ENCODE data around the gene SND1. TPM values are rescaled to one million over a fixed set of nuclear protein-coding genes. Genes with fewer than 3 reads are reported as not detected.

Gene SND1
- total RNA-seq, 1 experiment from 2014 or later, result 104 TPM

GRCh38 chr7:127810696-127811660 lies 159.0 kb downstream of the SND1 start:
- H3K9me3 ChIP-seq (ENCODE audit: low read length), result no peaks in the 10 kb centered on the region
- peaks cover 6% of the 10 kb centered on the region; the same call in 1 of the 2 replicates for H3K36me3 ChIP-seq (ENCODE audit: insufficient read depth, low read length)
- H3K4me1 ChIP-seq (ENCODE audit: low read length), result peaks cover 73% of the 10 kb centered on the region
- H3K79me2 ChIP-seq (ENCODE audit: low read length), result peaks cover 75% of the 10 kb centered on the region
- no peaks in the 10 kb centered on the region for H3K27me3 ChIP-seq (ENCODE audit: low read length)
- H3K4me3 ChIP-seq (ENCODE audit: low read length), result no peak overlapping the region
- H4K20me1 ChIP-seq (ENCODE audit: insufficient read depth, low read depth, low read length), result no peaks in the 10 kb centered on the region
- H3K4me2 ChIP-seq (ENCODE audit: low read depth, low read length, poor library complexity, severe bottlenecking), result peak overlapping the region; percentile 67
- H3K9me2 ChIP-seq (replicated peaks; ENCODE audit: insufficient read depth, low read length), result no peaks in the 10 kb centered on the region
- peak overlapping the region; percentile 94 for H3K27ac ChIP-seq (ENCODE audit: low read length)
- no peak for DNase-seq
- no peak overlapping the region for H2AFZ ChIP-seq (ENCODE audit: low read length)
- H3K9ac ChIP-seq (ENCODE audit: low read length), result no peak overlapping the region; the same call in 1 of the 2 replicates

DNA sequence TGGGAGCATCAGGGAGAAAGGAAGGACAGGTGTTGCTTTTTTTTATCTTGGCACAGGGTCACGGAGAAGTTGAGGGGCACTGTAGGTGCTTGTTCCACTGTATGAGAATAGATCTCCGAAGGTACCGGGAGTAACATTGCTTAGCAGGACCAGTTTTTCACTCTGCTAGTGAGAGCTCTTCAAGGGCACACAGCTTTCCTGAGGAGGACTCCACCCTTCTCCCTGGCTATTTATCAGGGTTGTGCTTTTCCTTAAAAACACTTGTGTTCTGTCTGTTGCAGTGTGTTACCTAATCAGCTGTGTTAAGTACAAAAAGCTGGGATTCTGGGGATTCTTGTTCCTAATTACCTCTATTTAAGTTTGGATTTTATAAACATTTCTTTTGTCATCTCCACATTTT lies 160.5 kb downstream of the SND1 start:
- DNase-seq, result no peak
- Histone ChIP-seq H3K36me3 (ENCODE audit: insufficient read depth, low read length) (0 out of 2 replicates have a peak, but pooled peaks cover 1% of the 10 kb centered on the region), H3K9me2 (replicated peaks; ENCODE audit: insufficient read depth, low read length) (no peaks in the 10 kb centered on the region), H3K4me1 (ENCODE audit: low read length) (peaks cover 70% of the 10 kb centered on the region), H3K4me2 (ENCODE audit: low read depth, low read length, poor library complexity, severe bottlenecking) (no peak overlapping the region), H3K27ac (ENCODE audit: low read length) (peak overlapping the region; percentile 94; the same call in 1 of the 2 replicates), H3K9ac (ENCODE audit: low read length) (no peak overlapping the region), H3K27me3 (ENCODE audit: low read length) (no peaks in the 10 kb centered on the region), H4K20me1 (ENCODE audit: insufficient read depth, low read depth, low read length) (no peaks in the 10 kb centered on the region), H3K9me3 (ENCODE audit: low read length) (no peaks in the 10 kb centered on the region), H3K79me2 (ENCODE audit: low read length) (peaks cover 81% of the 10 kb centered on the region), H2AFZ (ENCODE audit: low read length) (no peak overlapping the region), H3K4me3 (ENCODE audit: low read length) (no peak overlapping the region)

- H3K9me3 ChIP-seq (ENCODE audit: low read length), result no peaks in the 10 kb centered on the region
- H4K20me1 ChIP-seq (ENCODE audit: insufficient read depth, low read depth, low read length), result no peaks in the 10 kb centered on the region
- no peaks in the 10 kb centered on the region for H3K9me2 ChIP-seq (replicated peaks; ENCODE audit: insufficient read depth, low read length)
- no peaks in the 10 kb centered on the region for H3K36me3 ChIP-seq (ENCODE audit: insufficient read depth, low read length)
- H3K79me2 ChIP-seq (ENCODE audit: low read length), result peaks cover 96% of the 10 kb centered on the region
- H3K9ac ChIP-seq (ENCODE audit: low read length), result no peak overlapping the region
- no peak for DNase-seq
- peaks cover 68% of the 10 kb centered on the region for H3K4me1 ChIP-seq (ENCODE audit: low read length)
- no peak overlapping the region for H2AFZ ChIP-seq (ENCODE audit: low read length)
- H3K4me2 ChIP-seq (ENCODE audit: low read depth, low read length, poor library complexity, severe bottlenecking), result no peak overlapping the region
- no peak overlapping the region for H3K4me3 ChIP-seq (ENCODE audit: low read length)
- H3K27ac ChIP-seq (ENCODE audit: low read length), result peak overlapping the region; percentile 12; the same call in 1 of the 2 replicates
- no peaks in the 10 kb centered on the region for H3K27me3 ChIP-seq (ENCODE audit: low read length)
Measured at GRCh38 chr7:127813991-127814541, 162.1 kb downstream of the SND1 start.

DNA sequence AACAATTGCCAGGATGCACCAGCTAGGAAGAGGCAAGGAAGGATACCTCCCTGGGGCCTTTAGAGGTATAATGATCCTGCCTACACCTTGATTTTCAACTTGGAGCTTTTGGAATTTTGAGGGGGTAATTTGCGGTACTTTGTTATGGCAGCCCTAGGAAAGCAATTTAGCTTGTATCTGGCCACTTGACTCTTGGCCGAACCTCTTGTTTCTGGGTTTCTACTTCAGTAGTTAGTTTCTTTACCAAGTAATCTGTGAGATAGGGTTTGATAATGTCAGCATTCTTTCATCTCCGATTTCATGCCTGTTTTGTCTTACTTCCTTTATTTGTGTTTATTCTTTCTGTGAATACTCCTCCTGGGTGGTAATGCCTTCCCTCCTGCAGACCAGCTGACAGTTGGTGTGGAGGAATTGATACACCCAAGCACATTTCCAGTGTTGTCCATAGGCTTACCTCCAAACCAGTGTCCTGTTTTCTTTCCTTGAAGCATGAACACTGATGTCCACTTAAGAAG lies 163.7 kb downstream of the SND1 start:
- Histone ChIP-seq H3K27me3 (ENCODE audit: low read length) (no peaks in the 10 kb centered on the region), H3K36me3 (ENCODE audit: insufficient read depth, low read length) (no peaks in the 10 kb centered on the region), H2AFZ (ENCODE audit: low read length) (no peak overlapping the region), H3K4me3 (ENCODE audit: low read length) (no peak overlapping the region), H3K9me3 (ENCODE audit: low read length) (no peaks in the 10 kb centered on the region), H3K4me2 (ENCODE audit: low read depth, low read length, poor library complexity, severe bottlenecking) (no peak overlapping the region), H3K79me2 (ENCODE audit: low read length) (peaks cover 100% of the 10 kb centered on the region), H4K20me1 (ENCODE audit: insufficient read depth, low read depth, low read length) (no peaks in the 10 kb centered on the region), H3K27ac (ENCODE audit: low read length) (peak overlapping the region; percentile 45), H3K9me2 (replicated peaks; ENCODE audit: insufficient read depth, low read length) (no peaks in the 10 kb centered on the region), H3K4me1 (ENCODE audit: low read length) (peaks cover 68% of the 10 kb centered on the region), H3K9ac (ENCODE audit: low read length) (no peak overlapping the region)
- no peak for DNase-seq

- H3K4me1 ChIP-seq (ENCODE audit: low read length), result peaks cover 68% of the 10 kb centered on the region
- peak overlapping the region; percentile 66 for H3K27ac ChIP-seq (ENCODE audit: low read length)
- no peaks in the 10 kb centered on the region for H4K20me1 ChIP-seq (ENCODE audit: insufficient read depth, low read depth, low read length)
- no peak overlapping the region for H3K4me3 ChIP-seq (ENCODE audit: low read length)
- H3K27me3 ChIP-seq (ENCODE audit: low read length), result no peaks in the 10 kb centered on the region
- 0 out of 2 replicates have a peak, but pooled peaks cover 3% of the 10 kb centered on the region for H3K36me3 ChIP-seq (ENCODE audit: insufficient read depth, low read length)
- no peak overlapping the region for H3K4me2 ChIP-seq (ENCODE audit: low read depth, low read length, poor library complexity, severe bottlenecking)
- no peaks in the 10 kb centered on the region for H3K9me2 ChIP-seq (replicated peaks; ENCODE audit: insufficient read depth, low read length)
- H3K9me3 ChIP-seq (ENCODE audit: low read length), result no peaks in the 10 kb centered on the region
- H3K79me2 ChIP-seq (ENCODE audit: low read length), result peaks cover 99% of the 10 kb centered on the region
- H3K9ac ChIP-seq (ENCODE audit: low read length), result no peak overlapping the region
- no peak for DNase-seq
- no peak overlapping the region for H2AFZ ChIP-seq (ENCODE audit: low read length)
Measured at GRCh38 chr7:127816354-127817190, 164.6 kb downstream of the SND1 start.

DNA sequence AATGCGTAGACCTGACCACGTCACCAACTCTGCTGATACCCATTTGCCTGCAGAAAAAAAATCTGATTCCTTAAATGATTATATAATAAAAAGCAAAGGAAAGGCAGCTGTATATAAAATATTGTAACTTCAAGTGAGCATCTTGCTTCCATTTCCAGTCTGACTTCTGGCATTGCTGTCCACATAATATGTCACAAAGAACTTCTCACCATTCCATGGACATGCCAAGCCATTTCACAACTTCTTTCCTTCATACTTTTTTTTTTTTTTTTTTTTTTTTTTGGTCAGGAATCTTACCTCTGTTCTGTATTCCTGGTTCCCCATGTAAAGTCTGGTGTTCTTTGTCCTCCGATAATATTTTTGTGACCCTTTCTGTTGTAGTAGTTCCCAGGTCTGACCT lies 165.5 kb downstream of the SND1 start:
- H3K27ac ChIP-seq (ENCODE audit: low read length), result peak overlapping the region; percentile 66; the same call in 1 of the 2 replicates
- 0 out of 2 replicates have a peak, but pooled peaks cover 3% of the 10 kb centered on the region for H3K36me3 ChIP-seq (ENCODE audit: insufficient read depth, low read length)
- H3K4me1 ChIP-seq (ENCODE audit: low read length), result peaks cover 68% of the 10 kb centered on the region
- no peaks in the 10 kb centered on the region for H3K9me2 ChIP-seq (replicated peaks; ENCODE audit: insufficient read depth, low read length)
- no peaks in the 10 kb centered on the region for H3K27me3 ChIP-seq (ENCODE audit: low read length)
- no peak overlapping the region for H3K4me2 ChIP-seq (ENCODE audit: low read depth, low read length, poor library complexity, severe bottlenecking)
- H3K9me3 ChIP-seq (ENCODE audit: low read length), result no peaks in the 10 kb centered on the region
- no peak overlapping the region for H2AFZ ChIP-seq (ENCODE audit: low read length)
- H3K79me2 ChIP-seq (ENCODE audit: low read length), result peaks cover 96% of the 10 kb centered on the region
- H4K20me1 ChIP-seq (ENCODE audit: insufficient read depth, low read depth, low read length), result no peaks in the 10 kb centered on the region
- no peak overlapping the region for H3K4me3 ChIP-seq (ENCODE audit: low read length)
- no peak overlapping the region for H3K9ac ChIP-seq (ENCODE audit: low read length)
- no peak for DNase-seq

- no peaks in the 10 kb centered on the region for H4K20me1 ChIP-seq (ENCODE audit: insufficient read depth, low read depth, low read length)
Measured at GRCh38 chr7:127818306-127818705, 166.3 kb downstream of the SND1 start.

More at GRCh38 chr7:127818306-127818705, 166.3 kb downstream of the SND1 start:
- Histone ChIP-seq H3K4me1 (ENCODE audit: low read length) (peaks cover 74% of the 10 kb centered on the region), H3K27ac (ENCODE audit: low read length) (peak overlapping the region; percentile 66; the same call in 1 of the 2 replicates), H3K79me2 (ENCODE audit: low read length) (peaks cover 96% of the 10 kb centered on the region), H3K27me3 (ENCODE audit: low read length) (no peaks in the 10 kb centered on the region), H3K9me3 (ENCODE audit: low read length) (no peaks in the 10 kb centered on the region), H3K4me3 (ENCODE audit: low read length) (no peak overlapping the region), H3K9me2 (replicated peaks; ENCODE audit: insufficient read depth, low read length) (no peaks in the 10 kb centered on the region), H3K4me2 (ENCODE audit: low read depth, low read length, poor library complexity, severe bottlenecking) (no peak overlapping the region), H3K36me3 (ENCODE audit: insufficient read depth, low read length) (0 out of 2 replicates have a peak, but pooled peaks cover 3% of the 10 kb centered on the region), H2AFZ (ENCODE audit: low read length) (no peak overlapping the region), H3K9ac (ENCODE audit: low read length) (no peak overlapping the region)
- no peak for DNase-seq
